Neural progenitor cell (in vitro differentiated cells): ENCODE results near the gene LMCD1. TPM values are rescaled to one million over a fixed set of nuclear protein-coding genes. Genes with fewer than 3 reads are reported as not detected.

Experiments
- DNase-seq: peaks from one replicate; pipeline ENCODE4 v3.0.0-alpha.2; 2016; ENCODE audit warnings: low spot score
- H2AFZ ChIP-seq: fragments of 200-600 bp; sonication (generic); replicated peaks from 2 replicates; pipeline ENCODE4 v1.6.1; 2016; ENCODE audit warnings: antibody characterized with exemption
- H3F3A ChIP-seq: fragments of 200-600 bp; sonication (generic); 2 replicates; pipeline ENCODE4 v1.6.1; 2016; ENCODE audit warnings: antibody characterized with exemption, low read depth
- H3K27ac ChIP-seq: fragments of 200-600 bp; sonication (generic); 2 replicates; pipeline ENCODE4 v1.5.1; 2016; ENCODE audit warnings: mild to moderate bottlenecking
- H3K27me3 ChIP-seq: fragments of 200-600 bp; sonication (generic); 2 replicates; pipeline ENCODE4 v1.6.1; 2016; ENCODE audit warnings: mild to moderate bottlenecking, moderate library complexity
- H3K36me3 ChIP-seq: fragments of 200-600 bp; sonication (generic); 2 replicates; pipeline ENCODE4 v1.5.1; 2016
- H3K4me1 ChIP-seq: fragments of 200-600 bp; sonication (generic); 2 replicates; pipeline ENCODE4 v1.6.1; 2016; ENCODE audit warnings: mixed run types
- H3K4me2 ChIP-seq: fragments of 200-600 bp; sonication (generic); 2 replicates; pipeline ENCODE4 v1.6.1; 2016
- H3K4me3 ChIP-seq: fragments of 200-600 bp; sonication (generic); 2 replicates; pipeline ENCODE4 v1.5.1; 2016
- H3K79me2 ChIP-seq: fragments of 200-600 bp; sonication (generic); 2 replicates; pipeline ENCODE4 v1.6.1; 2016; ENCODE audit warnings: low read depth
- H3K9ac ChIP-seq: fragments of 200-600 bp; sonication (generic); 2 replicates; pipeline ENCODE4 v1.6.1; 2016
- H3K9me3 ChIP-seq: fragments of 200-600 bp; sonication (generic); 2 replicates; pipeline ENCODE4 v1.5.1; 2016; ENCODE audit warnings: low read depth
- H4K20me1 ChIP-seq: fragments of 200-600 bp; sonication (generic); 2 replicates; pipeline ENCODE4 v1.6.1; 2016; ENCODE audit warnings: low read depth
- H3K27ac Mint-ChIP-seq: 3 replicates; pipeline ENCODE4 v1.8.0; 2021; ENCODE audit warnings: mixed read lengths
- H3K27me3 Mint-ChIP-seq: 2 replicates; pipeline ENCODE4 v1.8.0; 2022; ENCODE audit warnings: low read depth, mild to moderate bottlenecking, inconsistent platforms, moderate library complexity, mixed read lengths; ENCODE audit not compliant: insufficient read depth
- H3K36me3 Mint-ChIP-seq: 3 replicates; pipeline ENCODE4 v1.8.0; 2021; ENCODE audit warnings: mixed read lengths
- H3K4me1 Mint-ChIP-seq: 3 replicates; pipeline ENCODE4 v1.8.0; 2021; ENCODE audit warnings: mixed read lengths
- H3K4me3 Mint-ChIP-seq: 3 replicates; pipeline ENCODE4 v1.8.0; 2021; ENCODE audit warnings: mild to moderate bottlenecking, moderate library complexity, mixed read lengths
- H3K9me3 Mint-ChIP-seq: 3 replicates; pipeline ENCODE4 v1.8.0; 2020; ENCODE audit warnings: mixed read lengths
- CTCF ChIP-seq: fragments of 200-600 bp; sonication (generic); IDR thresholded peaks from 2 replicates; pipeline ENCODE4 v1.5.1; 2017; ENCODE audit warnings: antibody characterized with exemption, mild to moderate bottlenecking
- EZH2 ChIP-seq: fragments of 200-600 bp; sonication (generic); IDR thresholded peaks from 2 replicates; pipeline ENCODE4 v1.6.1; 2017; ENCODE audit warnings: antibody characterized with exemption, mild to moderate bottlenecking, moderate library complexity
- EZH2phosphoT487 ChIP-seq: fragments of 200-600 bp; sonication (generic); IDR thresholded peaks from 2 replicates; pipeline ENCODE4 v1.6.1; 2017; ENCODE audit warnings: antibody characterized with exemption
- total RNA-seq: library from RNA; depleted of rRNA; stranded (reverse); fragments of >200 nt; gene quantifications from 2 replicates; pipeline ENCODE4 v1.2.3, GENCODE V29; 2015; ENCODE audit warnings: low replicate concordance

Gene LMCD1
- total RNA-seq, 1 donor from 2014 or later: not detected

GRCh38 chr3:8497582-8497981 is 4.0 kb upstream of the LMCD1 start:
- peaks cover 5% of the 10 kb centered on the region for H3K27me3 Mint-ChIP-seq
- Histone ChIP-seq H4K20me1 (no peaks in the 10 kb centered on the region), H3K79me2 (no peaks in the 10 kb centered on the region), H3K4me3 (no peak overlapping the region), H3K27me3 (peaks cover 14% of the 10 kb centered on the region), H3K27ac (no peak overlapping the region), H3K4me1 (peaks cover 54% of the 10 kb centered on the region), H3K4me2 (no peak overlapping the region), H3K36me3 (no peaks in the 10 kb centered on the region), H3K9me3 (no peaks in the 10 kb centered on the region), H2AFZ (no peak overlapping the region), H3F3A (peaks cover 43% of the 10 kb centered on the region), H3K9ac (no peak overlapping the region)
- no peak for DNase-seq
- H3K4me1 Mint-ChIP-seq: peaks cover 64% of the 10 kb centered on the region
- H3K36me3 Mint-ChIP-seq: peaks cover 13% of the 10 kb centered on the region
- peak overlapping the region; percentile 3 for H3K4me3 Mint-ChIP-seq
- H3K27ac Mint-ChIP-seq: peak overlapping the region; percentile 86
- TF ChIP-seq EZH2: no peak
- TF ChIP-seq CTCF: no peak
- TF ChIP-seq EZH2phosphoT487: no peak
- no peaks in the 10 kb centered on the region for H3K9me3 Mint-ChIP-seq

GRCh38 chr3:8499181-8499611 is 2.4 kb upstream of the LMCD1 start:
- H3K9me3 Mint-ChIP-seq: no peaks in the 10 kb centered on the region
- H3K4me3 Mint-ChIP-seq: peak overlapping the region; percentile 31
- TF ChIP-seq EZH2phosphoT487 (no peak), CTCF (no peak), EZH2 (no peak)
- peak overlapping the region; percentile 97 for H3K27ac Mint-ChIP-seq
- Histone ChIP-seq H2AFZ (no peak overlapping the region), H3F3A (peaks cover 51% of the 10 kb centered on the region), H3K36me3 (no peaks in the 10 kb centered on the region), H3K9me3 (no peaks in the 10 kb centered on the region), H3K27me3 (peaks cover 5% of the 10 kb centered on the region), H3K27ac (peak overlapping the region; percentile 98), H3K4me2 (peak overlapping the region; percentile 82), H3K4me3 (peak overlapping the region; percentile 12), H3K4me1 (peaks cover 49% of the 10 kb centered on the region), H3K79me2 (no peaks in the 10 kb centered on the region), H3K9ac (no peak overlapping the region), H4K20me1 (no peaks in the 10 kb centered on the region)
- H3K4me1 Mint-ChIP-seq: peaks cover 68% of the 10 kb centered on the region
- peaks cover 9% of the 10 kb centered on the region for H3K36me3 Mint-ChIP-seq
- DNase-seq: peak; percentile 90
- H3K27me3 Mint-ChIP-seq: peaks cover 4% of the 10 kb centered on the region

- peak overlapping the region; percentile 98 for H3K27ac Mint-ChIP-seq
- peaks cover 51% of the 10 kb centered on the region for H3F3A ChIP-seq
- TF ChIP-seq CTCF (peak; percentile 28), EZH2phosphoT487 (no peak)
- H3K9me3 ChIP-seq: no peaks in the 10 kb centered on the region
- no peaks in the 10 kb centered on the region for H3K36me3 ChIP-seq
- peaks cover 4% of the 10 kb centered on the region for H3K27me3 Mint-ChIP-seq
- peak overlapping the region; percentile 98 for H3K27ac ChIP-seq
- H3K4me2 ChIP-seq: peak overlapping the region; percentile 82
- H3K79me2 ChIP-seq: no peaks in the 10 kb centered on the region
- H3K36me3 Mint-ChIP-seq: peaks cover 5% of the 10 kb centered on the region
- H2AFZ ChIP-seq: no peak overlapping the region
- peak overlapping the region; percentile 46 for H3K4me3 ChIP-seq
- H4K20me1 ChIP-seq: no peaks in the 10 kb centered on the region
- no peaks in the 10 kb centered on the region for H3K9me3 Mint-ChIP-seq
- peaks cover 48% of the 10 kb centered on the region for H3K4me1 ChIP-seq
- H3K9ac ChIP-seq: no peak overlapping the region
- DNase-seq: peak; percentile 78
- peak overlapping the region; percentile 85 for H3K4me3 Mint-ChIP-seq
- H3K4me1 Mint-ChIP-seq: peaks cover 63% of the 10 kb centered on the region
- peaks cover 4% of the 10 kb centered on the region for H3K27me3 ChIP-seq
These were observed 1.2 kb upstream of the LMCD1 start for GRCh38 chr3:8500319-8500988.
